Measurements from ENCODE around the gene SPRED1. TPM values are rescaled to one million over a fixed set of nuclear protein-coding genes. Genes with fewer than 3 reads are reported as not detected.
"Not testable (repeated sequence)": the region's sequence is repeated elsewhere in the genome, so short reads cannot be mapped to it uniquely, and the experiment has no call there.

Gene SPRED1
- total RNA-seq, 2 experiments from 2014 or later = 0.62 to 0.74 TPM

DNA sequence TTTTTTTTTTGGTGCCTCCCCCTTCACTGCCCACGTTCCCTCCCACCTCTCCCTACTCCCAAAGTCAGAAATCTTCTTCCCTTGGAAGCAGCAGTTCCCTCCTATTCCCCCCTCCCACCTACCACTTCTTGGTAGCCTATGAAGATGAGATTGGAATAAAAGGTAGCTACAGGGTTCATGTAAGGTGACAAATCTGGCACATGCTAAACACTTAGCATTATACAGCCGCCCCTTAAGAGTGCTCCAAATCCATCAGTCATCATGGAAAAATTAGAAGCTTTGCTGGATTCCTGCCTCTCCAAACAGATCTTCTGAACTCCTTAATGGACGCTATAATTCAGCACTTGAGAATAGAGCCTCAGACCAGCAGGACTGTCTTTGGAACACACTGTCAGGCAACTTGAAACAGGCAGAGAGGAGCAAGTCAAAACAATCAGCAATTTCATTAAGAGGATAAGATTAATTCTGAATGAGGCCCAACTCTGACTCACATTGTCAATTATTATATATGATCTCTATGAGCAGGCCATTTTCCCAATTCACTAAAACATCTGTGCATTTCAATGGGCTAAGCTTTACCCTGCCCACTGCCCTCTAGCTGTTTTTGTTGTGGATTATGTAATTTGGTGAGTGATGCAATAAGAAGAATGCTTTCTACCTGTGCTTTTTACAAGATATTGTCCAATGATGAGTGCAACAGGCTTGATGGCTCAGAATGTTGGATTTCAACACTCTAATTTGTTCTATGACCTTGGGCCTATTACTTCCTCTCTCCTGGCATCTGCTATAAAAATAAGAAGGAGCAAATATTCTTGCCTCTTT, 34.6 kb upstream of the SPRED1 start:
- H3K4me1 Mint-ChIP-seq (ENCODE audit: low read depth) = peaks cover 2% of the 10 kb centered on the region
- H3K9me3 Mint-ChIP-seq = no peaks in the 10 kb centered on the region
- no peaks in the 10 kb centered on the region for H3K36me3 Mint-ChIP-seq (ENCODE audit: low read depth)
- intact Hi-C loops (cut with micrococcal nuclease) = no loop called here
- DNase-seq = no peak
- CTCF ChIA-PET = no interaction called here
- H3K27me3 Mint-ChIP-seq (ENCODE audit: low read depth) = peaks cover 3% of the 10 kb centered on the region
- H3K27ac Mint-ChIP-seq = no peak overlapping the region
- H3K4me3 Mint-ChIP-seq = no peak overlapping the region

DNA sequence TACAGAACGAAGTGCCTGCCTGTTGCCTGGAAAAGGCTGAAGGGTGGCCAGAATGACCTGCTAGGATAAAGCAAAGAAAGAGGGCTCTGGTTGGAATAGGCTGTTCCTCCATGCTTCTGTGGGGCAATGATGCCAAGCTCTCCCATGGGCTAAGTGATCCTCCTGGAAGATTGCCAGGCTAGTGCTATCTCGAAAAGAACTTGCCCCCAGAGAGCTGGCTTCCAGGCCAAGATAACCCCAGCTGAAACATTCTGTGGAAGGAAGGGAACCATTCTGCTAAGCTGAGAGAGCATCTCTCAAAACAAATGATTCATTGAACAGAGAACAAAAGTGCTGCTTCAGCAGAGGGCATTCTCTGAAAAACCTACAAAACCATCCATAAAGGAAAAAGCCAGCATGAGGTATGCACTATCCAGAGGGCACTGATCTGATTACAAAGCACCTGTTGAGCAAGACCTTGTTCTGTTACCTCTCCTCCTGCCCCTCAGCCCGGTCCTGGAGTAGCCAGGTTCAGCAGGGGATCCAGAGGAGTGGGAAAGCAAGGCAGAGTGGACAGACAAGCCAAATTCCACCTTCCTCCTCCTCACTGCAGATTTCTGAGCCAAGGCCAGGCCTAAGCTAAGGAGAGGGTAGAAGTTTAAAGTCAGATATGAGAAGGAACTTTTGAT, 31.9 kb upstream of the SPRED1 start:
- Mint-ChIP-seq H3K27ac (no peak overlapping the region), H3K36me3 (ENCODE audit: low read depth) (no peaks in the 10 kb centered on the region), H3K9me3 (no peaks in the 10 kb centered on the region), H3K4me3 (no peak overlapping the region), H3K4me1 (ENCODE audit: low read depth) (peaks cover 2% of the 10 kb centered on the region), H3K27me3 (ENCODE audit: low read depth) (peaks cover 3% of the 10 kb centered on the region)
- DNase-seq = no peak
- intact Hi-C loops (cut with micrococcal nuclease) = no loop called here
- CTCF ChIA-PET = no interaction called here

DNA sequence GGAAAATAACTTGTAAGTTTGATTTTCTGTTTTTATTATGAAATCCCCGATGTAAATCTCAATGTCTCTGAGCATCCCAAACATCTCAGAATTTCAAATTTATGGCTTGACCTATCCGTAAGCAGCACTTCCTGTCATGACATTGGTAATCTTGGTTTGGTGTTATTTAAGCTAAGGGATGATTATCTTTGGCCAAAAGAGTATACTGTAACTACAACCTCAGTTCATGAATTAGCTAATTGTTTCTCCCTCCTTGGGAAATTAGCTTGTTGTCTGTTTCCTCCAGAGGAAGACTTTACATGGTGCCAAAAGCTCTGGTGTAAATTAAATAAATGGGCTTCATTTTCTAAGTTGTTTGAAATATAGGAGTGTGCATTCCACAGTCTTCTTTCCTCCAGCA, 28.1 kb upstream of the SPRED1 start:
- no peaks in the 10 kb centered on the region for H3K36me3 Mint-ChIP-seq (ENCODE audit: low read depth)
- CTCF ChIA-PET = interaction anchor here (1.2 kb wide), 1 partner anchor 9 kb away, joined by 4 read pairs; no protein-coding TSS in a partner anchor
- DNase-seq = no peak
- no peak overlapping the region for H3K27ac Mint-ChIP-seq
- H3K27me3 Mint-ChIP-seq (ENCODE audit: low read depth) = no peaks in the 10 kb centered on the region
- H3K9me3 Mint-ChIP-seq = no peaks in the 10 kb centered on the region
- no peaks in the 10 kb centered on the region for H3K4me1 Mint-ChIP-seq (ENCODE audit: low read depth)
- no peak overlapping the region for H3K4me3 Mint-ChIP-seq
- intact Hi-C loops (cut with micrococcal nuclease) = no loop called here

DNA sequence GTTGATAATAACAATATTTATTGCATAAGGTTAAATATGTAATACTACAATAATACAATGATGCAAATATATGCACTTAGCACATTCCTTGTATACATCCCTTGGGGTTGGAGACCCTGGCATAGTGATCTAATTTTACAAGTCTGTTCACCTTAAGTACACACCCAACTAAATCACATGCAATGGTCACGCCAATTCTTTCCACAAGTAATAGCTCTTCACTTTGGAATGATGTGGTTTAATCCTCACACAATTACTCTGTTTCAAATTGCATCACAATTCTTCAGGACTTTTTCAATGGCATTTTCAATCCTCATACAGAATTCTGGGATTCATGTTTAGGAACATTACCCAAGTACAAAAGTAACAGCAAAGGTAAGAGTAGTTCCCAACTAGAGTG, 27.3 kb upstream of the SPRED1 start:
- no peak for DNase-seq
- no peak overlapping the region for H3K4me3 Mint-ChIP-seq
- CTCF ChIA-PET = interaction anchor here (1.2 kb wide), 1 partner anchor 10 kb away, joined by 4 read pairs; no protein-coding TSS in a partner anchor
- H3K36me3 Mint-ChIP-seq (ENCODE audit: low read depth) = no peaks in the 10 kb centered on the region
- no peaks in the 10 kb centered on the region for H3K4me1 Mint-ChIP-seq (ENCODE audit: low read depth)
- intact Hi-C loops (cut with micrococcal nuclease) = no loop called here
- no peaks in the 10 kb centered on the region for H3K9me3 Mint-ChIP-seq
- no peaks in the 10 kb centered on the region for H3K27me3 Mint-ChIP-seq (ENCODE audit: low read depth)
- no peak overlapping the region for H3K27ac Mint-ChIP-seq

DNA sequence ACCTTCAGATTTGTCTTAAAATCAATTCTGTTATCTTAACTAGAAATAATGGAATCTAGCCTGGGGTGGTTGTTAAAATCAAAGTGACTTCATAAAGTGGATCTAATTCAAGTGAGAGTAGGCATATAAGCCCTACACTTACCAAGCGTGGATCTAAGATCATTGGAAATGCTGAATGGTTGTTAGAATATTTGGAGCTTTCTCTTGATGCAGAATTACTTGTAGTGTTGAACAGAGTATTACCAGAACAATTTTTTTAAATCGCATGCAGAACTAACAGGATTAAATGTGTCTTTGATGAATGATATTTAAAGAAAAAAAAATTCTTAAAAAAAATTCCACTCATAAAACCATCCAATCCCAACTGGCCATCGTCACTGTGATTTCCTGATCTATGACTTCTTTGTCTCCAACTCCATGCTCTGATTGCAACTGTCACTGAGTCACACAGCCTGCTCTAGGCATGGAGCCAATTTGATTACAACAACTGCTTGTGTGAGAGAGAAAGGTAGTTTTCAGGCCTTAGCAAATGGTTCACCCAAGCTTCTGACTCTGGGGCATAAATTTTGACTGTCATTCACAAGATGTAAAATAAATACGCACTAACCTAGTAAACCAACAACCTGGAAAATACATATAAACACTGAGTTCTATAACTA, 25.9 kb upstream of the SPRED1 start:
- intact Hi-C loops (cut with micrococcal nuclease) = no loop called here

DNA sequence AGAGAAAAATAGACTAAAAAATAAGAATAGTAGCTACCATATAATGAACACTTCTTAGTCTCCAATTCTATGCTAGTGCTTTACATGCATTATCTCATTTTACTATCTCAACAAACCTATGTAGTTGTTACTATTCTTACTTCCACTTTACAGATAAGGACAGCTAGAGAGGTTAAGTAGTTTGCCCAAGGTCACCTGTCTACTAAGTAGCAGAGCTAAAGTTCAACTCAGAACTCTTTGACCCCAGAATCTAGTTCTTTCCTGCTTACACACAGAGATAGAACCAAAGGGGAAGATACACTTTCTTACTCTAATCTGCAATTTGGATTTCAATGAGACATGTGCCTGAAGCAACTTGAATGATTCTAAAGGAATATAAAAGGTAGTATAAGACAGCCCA, 24.7 kb upstream of the SPRED1 start:
- H3K9me3 Mint-ChIP-seq = no peaks in the 10 kb centered on the region
- intact Hi-C loops (cut with micrococcal nuclease) = no loop called here
- CTCF ChIA-PET = no interaction called here
- no peaks in the 10 kb centered on the region for H3K27me3 Mint-ChIP-seq (ENCODE audit: low read depth)
- H3K27ac Mint-ChIP-seq = no peak overlapping the region
- no peak overlapping the region for H3K4me3 Mint-ChIP-seq
- DNase-seq = no peak
- no peaks in the 10 kb centered on the region for H3K4me1 Mint-ChIP-seq (ENCODE audit: low read depth)
- no peaks in the 10 kb centered on the region for H3K36me3 Mint-ChIP-seq (ENCODE audit: low read depth)

More for the DNA sequence above, 25.9 kb upstream of the SPRED1 start:
- H3K9me3 Mint-ChIP-seq = no peaks in the 10 kb centered on the region
- DNase-seq = no peak
- no peaks in the 10 kb centered on the region for H3K4me1 Mint-ChIP-seq (ENCODE audit: low read depth)
- H3K36me3 Mint-ChIP-seq (ENCODE audit: low read depth) = no peaks in the 10 kb centered on the region
- no peaks in the 10 kb centered on the region for H3K27me3 Mint-ChIP-seq (ENCODE audit: low read depth)
- H3K4me3 Mint-ChIP-seq = no peak overlapping the region
- no peak overlapping the region for H3K27ac Mint-ChIP-seq
- CTCF ChIA-PET = no interaction called here

DNA sequence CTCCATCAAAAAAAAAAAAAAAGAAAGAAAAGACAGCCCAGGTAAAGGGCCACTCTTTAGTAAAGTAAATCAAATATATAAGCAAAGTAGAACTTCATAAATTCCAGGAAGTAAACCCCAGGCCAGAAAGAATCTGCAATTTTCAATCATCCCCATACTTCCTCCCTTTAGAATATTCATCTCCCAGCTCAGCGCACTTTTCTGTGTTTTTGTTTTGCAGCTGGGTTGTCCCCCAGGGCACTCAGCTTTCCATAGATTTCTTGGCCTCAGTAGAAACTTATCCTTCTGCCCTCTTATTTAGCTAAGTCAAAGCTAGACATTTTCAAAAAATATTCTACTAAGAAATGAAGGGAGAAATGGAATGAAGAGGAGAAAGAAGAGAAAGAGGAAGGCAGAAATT, 24.0 kb upstream of the SPRED1 start:
- intact Hi-C loops (cut with micrococcal nuclease) = no loop called here
- CTCF ChIA-PET = interaction anchor here (0.6 kb wide), 1 partner anchor 196 kb away, joined by 4 read pairs; no protein-coding TSS in a partner anchor
- no peak overlapping the region for H3K27ac Mint-ChIP-seq
- H3K4me3 Mint-ChIP-seq = no peak overlapping the region
- no peaks in the 10 kb centered on the region for H3K4me1 Mint-ChIP-seq (ENCODE audit: low read depth)
- no peaks in the 10 kb centered on the region for H3K9me3 Mint-ChIP-seq
- no peaks in the 10 kb centered on the region for H3K27me3 Mint-ChIP-seq (ENCODE audit: low read depth)
- no peak for DNase-seq
- no peaks in the 10 kb centered on the region for H3K36me3 Mint-ChIP-seq (ENCODE audit: low read depth)

DNA sequence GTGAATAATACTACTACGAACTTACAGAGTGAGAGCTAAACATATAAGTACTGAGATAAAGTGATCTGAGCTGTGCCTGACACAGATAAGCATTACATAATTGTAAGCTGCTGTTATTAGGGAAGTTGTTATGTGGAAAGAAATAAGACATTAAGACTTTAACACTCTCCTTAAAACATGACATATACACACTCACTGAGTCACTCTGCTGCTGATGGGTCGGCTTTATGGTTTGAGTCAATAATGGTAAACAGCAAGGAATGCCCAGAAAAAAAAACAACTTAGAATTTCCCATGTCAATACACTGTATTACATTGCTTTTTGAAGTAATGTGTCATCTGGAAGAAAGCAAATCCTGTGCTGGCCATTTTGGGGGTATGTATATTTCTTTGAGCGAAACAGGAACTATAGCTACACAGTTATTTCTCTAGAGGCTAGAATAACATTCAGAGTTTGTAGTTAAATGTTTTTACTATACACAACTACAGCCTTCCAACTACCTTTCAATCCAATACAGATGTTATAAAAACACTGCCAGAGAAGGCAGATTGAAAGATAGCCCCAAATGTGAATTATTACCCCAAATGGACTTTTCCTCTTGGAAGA, 22.8 kb upstream of the SPRED1 start:
- intact Hi-C loops (cut with micrococcal nuclease) = no loop called here
- CTCF ChIA-PET = interaction anchor here (0.6 kb wide), 1 partner anchor 153 kb away, joined by 3 read pairs; no protein-coding TSS in a partner anchor
- Mint-ChIP-seq H3K36me3 (ENCODE audit: low read depth) (no peaks in the 10 kb centered on the region), H3K4me3 (no peak overlapping the region), H3K27me3 (ENCODE audit: low read depth) (peaks cover 5% of the 10 kb centered on the region), H3K9me3 (no peaks in the 10 kb centered on the region), H3K4me1 (ENCODE audit: low read depth) (no peaks in the 10 kb centered on the region), H3K27ac (no peak overlapping the region)
- no peak for DNase-seq

DNA sequence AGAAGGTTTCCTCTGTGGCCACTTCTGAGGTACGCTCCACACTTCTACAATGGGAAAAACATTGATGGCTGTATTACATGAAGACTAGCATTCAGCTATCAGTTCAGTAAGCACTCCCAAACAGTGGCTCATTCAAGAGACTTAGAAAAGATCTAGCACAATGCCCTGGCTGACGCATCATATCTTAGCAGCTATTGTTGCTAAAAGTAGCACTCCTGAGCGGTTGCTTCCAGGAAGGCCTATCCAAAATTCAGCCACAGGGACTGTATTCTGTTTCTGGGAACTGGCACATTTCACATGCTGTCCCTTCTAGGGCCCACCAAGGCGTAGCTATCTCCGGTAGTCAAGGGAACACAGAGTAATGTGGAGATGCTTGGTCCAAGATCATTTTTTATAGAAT, 21.2 kb upstream of the SPRED1 start:
- no peak for DNase-seq
- intact Hi-C loops (cut with micrococcal nuclease) = no loop called here
- CTCF ChIA-PET = interaction anchor here (1.0 kb wide), 1 partner anchor 20 kb away, joined by 7 read pairs; no protein-coding TSS in a partner anchor
- no peaks in the 10 kb centered on the region for H3K4me1 Mint-ChIP-seq (ENCODE audit: low read depth)
- no peak overlapping the region for H3K27ac Mint-ChIP-seq
- H3K9me3 Mint-ChIP-seq = no peaks in the 10 kb centered on the region
- H3K27me3 Mint-ChIP-seq (ENCODE audit: low read depth) = peaks cover 5% of the 10 kb centered on the region
- no peaks in the 10 kb centered on the region for H3K36me3 Mint-ChIP-seq (ENCODE audit: low read depth)
- H3K4me3 Mint-ChIP-seq = no peak overlapping the region

DNA sequence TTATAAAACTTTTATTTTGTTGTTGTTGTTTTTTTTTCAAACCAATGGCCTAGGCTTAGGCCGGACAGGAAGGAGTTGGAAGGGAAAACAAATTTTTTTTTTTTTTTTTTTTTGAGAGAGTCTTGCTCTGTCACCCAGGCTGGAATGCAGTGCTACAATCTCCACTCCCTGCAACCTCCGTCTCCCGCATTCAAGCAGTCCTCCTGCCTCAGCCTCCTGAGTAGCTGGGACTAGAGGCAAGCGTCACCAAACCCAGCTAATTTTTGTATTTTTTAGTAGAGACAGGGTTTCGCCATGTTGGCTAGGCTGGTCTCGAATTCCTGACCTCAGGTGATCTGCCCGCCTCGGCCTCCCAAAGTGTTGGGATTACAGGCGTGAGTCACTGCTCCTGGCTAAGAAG, 15.6 kb upstream of the SPRED1 start:
- H3K9me3 Mint-ChIP-seq; intact Hi-C loops (cut with micrococcal nuclease); H3K36me3 Mint-ChIP-seq (ENCODE audit: low read depth); H3K4me1 Mint-ChIP-seq (ENCODE audit: low read depth); DNase-seq; H3K27me3 Mint-ChIP-seq (ENCODE audit: low read depth); H3K4me3 Mint-ChIP-seq; CTCF ChIA-PET; H3K27ac Mint-ChIP-seq: not testable (repeated sequence)

DNA sequence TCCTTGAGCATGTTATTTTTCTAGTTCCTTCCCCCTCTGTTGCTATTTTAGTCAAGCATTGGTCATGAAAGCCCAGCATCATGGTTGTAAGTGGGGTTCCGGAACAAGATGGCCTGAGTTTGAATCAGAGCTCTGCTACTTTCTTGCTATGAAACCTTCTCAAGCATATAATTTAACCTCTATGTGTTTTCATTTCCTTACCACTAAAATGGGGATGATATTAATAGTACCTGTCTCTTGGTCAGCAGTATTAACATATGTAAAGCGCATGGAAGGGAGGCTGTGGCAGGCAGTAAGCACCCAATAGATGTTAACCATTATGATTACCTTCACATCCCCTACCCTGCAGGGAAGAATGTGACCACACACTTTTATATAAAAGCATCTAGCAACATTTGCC, 14.3 kb upstream of the SPRED1 start:
- CTCF ChIA-PET = interaction anchor here (0.6 kb wide), 1 partner anchor 158 kb away, joined by 6 read pairs; no protein-coding TSS in a partner anchor
- intact Hi-C loops (cut with micrococcal nuclease) = no loop called here
- H3K9me3 Mint-ChIP-seq = no peaks in the 10 kb centered on the region

DNA sequence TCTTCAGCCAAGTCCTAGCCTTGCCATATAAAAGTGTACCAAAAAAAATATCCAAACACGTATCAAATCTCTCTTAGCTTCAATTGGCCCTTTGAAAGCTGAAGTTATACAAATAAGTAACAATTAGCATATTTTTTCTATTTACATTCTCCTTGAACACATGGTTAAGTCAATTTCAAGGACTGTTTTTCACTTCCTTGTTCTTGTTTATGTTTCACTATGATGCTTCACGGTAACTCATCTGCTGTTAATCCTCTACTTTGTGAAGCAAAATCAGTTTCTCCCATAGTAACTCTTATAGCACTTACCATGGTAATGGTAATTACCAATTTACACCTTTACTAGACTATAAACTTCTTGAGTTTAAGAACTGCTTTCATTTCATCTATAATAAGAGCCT, 10.6 kb upstream of the SPRED1 start:
- Mint-ChIP-seq H3K9me3 (no peaks in the 10 kb centered on the region), H3K4me1 (ENCODE audit: low read depth) (no peaks in the 10 kb centered on the region), H3K27ac (no peak overlapping the region), H3K27me3 (ENCODE audit: low read depth) (peaks cover 9% of the 10 kb centered on the region), H3K4me3 (no peak overlapping the region), H3K36me3 (ENCODE audit: low read depth) (no peaks in the 10 kb centered on the region)
- DNase-seq = no peak
- CTCF ChIA-PET = interaction anchor here (0.5 kb wide), 1 partner anchor 39 kb away, joined by 3 read pairs; no protein-coding TSS in a partner anchor
- intact Hi-C loops (cut with micrococcal nuclease) = no loop called here

More for the DNA sequence above, 14.3 kb upstream of the SPRED1 start:
- Mint-ChIP-seq H3K4me1 (ENCODE audit: low read depth) (no peaks in the 10 kb centered on the region), H3K27ac (no peak overlapping the region), H3K4me3 (no peak overlapping the region), H3K36me3 (ENCODE audit: low read depth) (no peaks in the 10 kb centered on the region), H3K27me3 (ENCODE audit: low read depth) (peaks cover 5% of the 10 kb centered on the region)
- no peak for DNase-seq

Data from activated naive CD4-positive, alpha-beta T cell treated with anti-CD3 and anti-CD28 coated beads for 36 hours (primary cell).